ENCODE data around the gene ITGB6. TPM values are rescaled to one million over a fixed set of nuclear protein-coding genes. Genes with fewer than 3 reads are reported as not detected.

ITGB6 gene
- total and polyA plus RNA-seq, 10 of the 15 experiments (the other 5 are each of a cell fraction or from before 2014, with no cell fraction given): 0.04 TPM; not detected in 9

GRCh38 chr2:160111951-160112798 is 87.9 kb downstream of the ITGB6 start (continued):
- TF ChIP-seq IKZF2 (IDR thresholded peaks at IDR 0.05) (peak; percentile 56 to 57), NFYA (IDR thresholded peaks at IDR 0.05; ENCODE audit: borderline replicate concordance, low read depth, low read length) (no peak), POU2F2 (IDR thresholded peaks at IDR 0.05; ENCODE audit: borderline replicate concordance, low read depth, low read length) (peak; percentile 69; the same call in 1 of the 3 replicates), BHLHE40 (IDR thresholded peaks at IDR 0.05; ENCODE audit: borderline replicate concordance in 1 of 2, low read depth in 2 of 2, low read length in 1 of 2) (peak; percentile 59 to 72; a peak in 3 of 4 replicates), CHD4 (IDR thresholded peaks at IDR 0.05) (no peak), EP300 (IDR thresholded peaks at IDR 0.05; ENCODE audit: borderline replicate concordance in 1 of 2, control insufficient read depth in 1 of 2, low read depth in 2 of 2, low read length in 2 of 2) (peak in 1 of 2 experiments; percentile 51; a peak in 1 of 4 replicates), BCL11A (IDR thresholded peaks at IDR 0.05; ENCODE audit: low read depth, low read length) (peak; percentile 71; the same call in 1 of the 2 replicates), TCF12 (IDR thresholded peaks at IDR 0.05; ENCODE audit: low read depth, low read length) (0 out of 2 replicates have a peak, but pooled peaks have one; percentile 14), GABPA (IDR thresholded peaks at IDR 0.05; ENCODE audit: low read depth) (peak; percentile 16; the same call in 1 of the 2 replicates), JUNB (IDR thresholded peaks at IDR 0.05) (peak; percentile 72), HSF1 (IDR thresholded peaks at IDR 0.05; ENCODE audit: low read depth, low read length) (no peak)
- TF ChIP-seq, protein P1, sequence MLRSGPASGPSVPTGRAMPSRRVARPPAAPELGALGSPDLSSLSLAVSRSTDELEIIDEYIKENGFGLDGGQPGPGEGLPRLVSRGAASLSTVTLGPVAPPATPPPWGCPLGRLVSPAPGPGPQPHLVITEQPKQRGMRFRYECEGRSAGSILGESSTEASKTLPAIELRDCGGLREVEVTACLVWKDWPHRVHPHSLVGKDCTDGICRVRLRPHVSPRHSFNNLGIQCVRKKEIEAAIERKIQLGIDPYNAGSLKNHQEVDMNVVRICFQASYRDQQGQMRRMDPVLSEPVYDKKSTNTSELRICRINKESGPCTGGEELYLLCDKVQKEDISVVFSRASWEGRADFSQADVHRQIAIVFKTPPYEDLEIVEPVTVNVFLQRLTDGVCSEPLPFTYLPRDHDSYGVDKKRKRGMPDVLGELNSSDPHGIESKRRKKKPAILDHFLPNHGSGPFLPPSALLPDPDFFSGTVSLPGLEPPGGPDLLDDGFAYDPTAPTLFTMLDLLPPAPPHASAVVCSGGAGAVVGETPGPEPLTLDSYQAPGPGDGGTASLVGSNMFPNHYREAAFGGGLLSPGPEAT (IDR thresholded peaks at IDR 0.05; ENCODE audit: low read depth): 0 out of 2 replicates have a peak, but pooled peaks have one; percentile 21
- TF ChIP-seq, protein P2, sequence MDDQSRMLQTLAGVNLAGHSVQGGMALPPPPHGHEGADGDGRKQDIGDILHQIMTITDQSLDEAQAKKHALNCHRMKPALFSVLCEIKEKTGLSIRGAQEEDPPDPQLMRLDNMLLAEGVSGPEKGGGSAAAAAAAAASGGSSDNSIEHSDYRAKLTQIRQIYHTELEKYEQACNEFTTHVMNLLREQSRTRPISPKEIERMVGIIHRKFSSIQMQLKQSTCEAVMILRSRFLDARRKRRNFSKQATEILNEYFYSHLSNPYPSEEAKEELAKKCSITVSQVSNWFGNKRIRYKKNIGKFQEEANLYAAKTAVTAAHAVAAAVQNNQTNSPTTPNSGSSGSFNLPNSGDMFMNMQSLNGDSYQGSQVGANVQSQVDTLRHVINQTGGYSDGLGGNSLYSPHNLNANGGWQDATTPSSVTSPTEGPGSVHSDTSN (IDR thresholded peaks at IDR 0.05; ENCODE audit: insufficient replicate concordance, low read depth, low read length): peak; percentile 43
- TF ChIP-seq, protein P3, sequence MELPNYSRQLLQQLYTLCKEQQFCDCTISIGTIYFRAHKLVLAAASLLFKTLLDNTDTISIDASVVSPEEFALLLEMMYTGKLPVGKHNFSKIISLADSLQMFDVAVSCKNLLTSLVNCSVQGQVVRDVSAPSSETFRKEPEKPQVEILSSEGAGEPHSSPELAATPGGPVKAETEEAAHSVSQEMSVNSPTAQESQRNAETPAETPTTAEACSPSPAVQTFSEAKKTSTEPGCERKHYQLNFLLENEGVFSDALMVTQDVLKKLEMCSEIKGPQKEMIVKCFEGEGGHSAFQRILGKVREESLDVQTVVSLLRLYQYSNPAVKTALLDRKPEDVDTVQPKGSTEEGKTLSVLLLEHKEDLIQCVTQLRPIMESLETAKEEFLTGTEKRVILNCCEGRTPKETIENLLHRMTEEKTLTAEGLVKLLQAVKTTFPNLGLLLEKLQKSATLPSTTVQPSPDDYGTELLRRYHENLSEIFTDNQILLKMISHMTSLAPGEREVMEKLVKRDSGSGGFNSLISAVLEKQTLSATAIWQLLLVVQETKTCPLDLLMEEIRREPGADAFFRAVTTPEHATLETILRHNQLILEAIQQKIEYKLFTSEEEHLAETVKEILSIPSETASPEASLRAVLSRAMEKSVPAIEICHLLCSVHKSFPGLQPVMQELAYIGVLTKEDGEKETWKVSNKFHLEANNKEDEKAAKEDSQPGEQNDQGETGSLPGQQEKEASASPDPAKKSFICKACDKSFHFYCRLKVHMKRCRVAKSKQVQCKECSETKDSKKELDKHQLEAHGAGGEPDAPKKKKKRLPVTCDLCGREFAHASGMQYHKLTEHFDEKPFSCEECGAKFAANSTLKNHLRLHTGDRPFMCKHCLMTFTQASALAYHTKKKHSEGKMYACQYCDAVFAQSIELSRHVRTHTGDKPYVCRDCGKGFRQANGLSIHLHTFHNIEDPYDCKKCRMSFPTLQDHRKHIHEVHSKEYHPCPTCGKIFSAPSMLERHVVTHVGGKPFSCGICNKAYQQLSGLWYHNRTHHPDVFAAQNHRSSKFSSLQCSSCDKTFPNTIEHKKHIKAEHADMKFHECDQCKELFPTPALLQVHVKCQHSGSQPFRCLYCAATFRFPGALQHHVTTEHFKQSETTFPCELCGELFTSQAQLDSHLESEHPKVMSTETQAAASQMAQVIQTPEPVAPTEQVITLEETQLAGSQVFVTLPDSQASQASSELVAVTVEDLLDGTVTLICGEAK (IDR thresholded peaks at IDR 0.05; ENCODE audit: borderline replicate concordance): no peak
- TF ChIP-seq, protein P4, sequence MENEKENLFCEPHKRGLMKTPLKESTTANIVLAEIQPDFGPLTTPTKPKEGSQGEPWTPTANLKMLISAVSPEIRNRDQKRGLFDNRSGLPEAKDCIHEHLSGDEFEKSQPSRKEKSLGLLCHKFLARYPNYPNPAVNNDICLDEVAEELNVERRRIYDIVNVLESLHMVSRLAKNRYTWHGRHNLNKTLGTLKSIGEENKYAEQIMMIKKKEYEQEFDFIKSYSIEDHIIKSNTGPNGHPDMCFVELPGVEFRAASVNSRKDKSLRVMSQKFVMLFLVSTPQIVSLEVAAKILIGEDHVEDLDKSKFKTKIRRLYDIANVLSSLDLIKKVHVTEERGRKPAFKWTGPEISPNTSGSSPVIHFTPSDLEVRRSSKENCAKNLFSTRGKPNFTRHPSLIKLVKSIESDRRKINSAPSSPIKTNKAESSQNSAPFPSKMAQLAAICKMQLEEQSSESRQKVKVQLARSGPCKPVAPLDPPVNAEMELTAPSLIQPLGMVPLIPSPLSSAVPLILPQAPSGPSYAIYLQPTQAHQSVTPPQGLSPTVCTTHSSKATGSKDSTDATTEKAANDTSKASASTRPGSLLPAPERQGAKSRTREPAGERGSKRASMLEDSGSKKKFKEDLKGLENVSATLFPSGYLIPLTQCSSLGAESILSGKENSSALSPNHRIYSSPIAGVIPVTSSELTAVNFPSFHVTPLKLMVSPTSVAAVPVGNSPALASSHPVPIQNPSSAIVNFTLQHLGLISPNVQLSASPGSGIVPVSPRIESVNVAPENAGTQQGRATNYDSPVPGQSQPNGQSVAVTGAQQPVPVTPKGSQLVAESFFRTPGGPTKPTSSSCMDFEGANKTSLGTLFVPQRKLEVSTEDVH (IDR thresholded peaks at IDR 0.05; ENCODE audit: low read depth, partially characterized antibody): no peak

Measured in GM12878 (cell line).